SK-N-SH treated with all-trans-retinoic acid at 6 μM for 48 hours (cell line): ENCODE results near the gene APRT.

Experiments
- PATZ1 ChIP-seq: fragments of 250-450 bp; sonication (Bioruptor Pico); IDR thresholded peaks from 2 replicates; pipeline ENCODE4 v1.8.0; 2020; ENCODE audit warnings: mild to moderate bottlenecking, moderate library complexity, borderline replicate concordance
- ZNF565 ChIP-seq: fragments of 450-650 bp; formaldehyde crosslinking; conservative IDR thresholded peaks from 2 replicates; pipeline ENCODE4 v1.5.0; 2020; ENCODE audit warnings: low read depth, mild to moderate bottlenecking, moderate library complexity

DNA sequence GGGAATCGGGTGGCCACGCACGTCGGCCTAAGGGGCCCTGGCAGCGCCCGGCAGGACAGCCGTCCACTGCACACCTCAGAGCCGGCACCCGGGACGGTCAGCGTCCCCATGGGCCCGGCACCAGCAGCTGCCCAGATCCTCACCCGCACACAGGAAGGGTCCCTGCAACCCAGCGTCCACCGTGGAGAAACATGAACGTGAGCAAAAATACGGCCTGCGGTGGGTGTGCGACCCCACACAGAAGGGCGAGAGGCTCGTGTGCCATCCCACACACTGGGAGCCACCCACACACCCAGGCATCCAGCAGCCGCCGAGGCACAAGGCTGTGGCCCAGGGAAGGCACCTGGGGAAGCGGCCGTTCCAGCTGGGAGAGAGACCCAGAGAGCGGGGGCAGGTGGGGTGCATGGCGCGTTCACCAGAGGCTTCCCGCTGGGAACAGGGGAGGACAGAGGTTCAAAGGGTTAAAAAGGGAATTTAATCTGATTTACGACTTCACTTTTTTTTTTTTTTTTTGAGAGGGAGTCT lies 33.1 kb downstream of the APRT start:
- TF ChIP-seq ZNF565 (CRISPR knock-in tag) (no peak), PATZ1 (no peak)
